ENCODE measurements around the gene TSPEAR.

DNA sequence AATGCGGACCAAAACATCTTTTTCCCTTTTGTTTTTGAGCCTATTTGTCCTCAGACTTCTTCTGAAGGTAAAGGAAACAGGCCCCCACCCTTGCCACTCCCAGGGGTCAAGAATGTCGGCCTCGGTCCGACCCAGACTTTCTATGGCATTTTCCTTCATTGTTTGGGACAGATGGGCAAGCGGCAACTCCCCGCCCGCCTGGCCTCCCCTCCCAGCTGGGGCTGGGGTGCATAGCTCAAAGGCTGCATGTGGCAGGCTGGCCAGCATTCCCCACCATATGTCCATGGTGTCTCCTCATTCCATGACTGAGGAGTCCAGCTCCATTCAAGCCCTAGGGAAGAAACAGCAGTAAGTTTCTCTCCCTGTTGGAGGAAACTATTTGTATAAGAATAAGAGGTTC lies 29.4 kb upstream of the TSPEAR start:
- TF ChIP-seq, protein P1, sequence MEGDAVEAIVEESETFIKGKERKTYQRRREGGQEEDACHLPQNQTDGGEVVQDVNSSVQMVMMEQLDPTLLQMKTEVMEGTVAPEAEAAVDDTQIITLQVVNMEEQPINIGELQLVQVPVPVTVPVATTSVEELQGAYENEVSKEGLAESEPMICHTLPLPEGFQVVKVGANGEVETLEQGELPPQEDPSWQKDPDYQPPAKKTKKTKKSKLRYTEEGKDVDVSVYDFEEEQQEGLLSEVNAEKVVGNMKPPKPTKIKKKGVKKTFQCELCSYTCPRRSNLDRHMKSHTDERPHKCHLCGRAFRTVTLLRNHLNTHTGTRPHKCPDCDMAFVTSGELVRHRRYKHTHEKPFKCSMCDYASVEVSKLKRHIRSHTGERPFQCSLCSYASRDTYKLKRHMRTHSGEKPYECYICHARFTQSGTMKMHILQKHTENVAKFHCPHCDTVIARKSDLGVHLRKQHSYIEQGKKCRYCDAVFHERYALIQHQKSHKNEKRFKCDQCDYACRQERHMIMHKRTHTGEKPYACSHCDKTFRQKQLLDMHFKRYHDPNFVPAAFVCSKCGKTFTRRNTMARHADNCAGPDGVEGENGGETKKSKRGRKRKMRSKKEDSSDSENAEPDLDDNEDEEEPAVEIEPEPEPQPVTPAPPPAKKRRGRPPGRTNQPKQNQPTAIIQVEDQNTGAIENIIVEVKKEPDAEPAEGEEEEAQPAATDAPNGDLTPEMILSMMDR (IDR thresholded peaks at IDR 0.05): no peak
- no peak for TF ChIP-seq POLR2AphosphoS5 (IDR thresholded peaks at IDR 0.05; ENCODE audit: low read depth, low read length)
